H1 (cell line): ENCODE results near the gene IFIT1.
"Not testable (repeated sequence)": the region's sequence is repeated elsewhere in the genome, so short reads cannot be mapped to it uniquely, and the experiment has no call there.

Experiments
- CTCF ChIP-seq, 3 experiments: IDR thresholded peaks; 1 replicate in 2 of 3; 2 replicates in 1 of 3; pipeline versions ENCODE4 v1.5.1 to v1.6.1; 2011; ENCODE audit warnings: low read length in 3 of 3, mild to moderate bottlenecking in 3 of 3, inconsistent platforms in 2 of 3, low read depth in 1 of 3, moderate library complexity in 1 of 3; ENCODE audit not compliant: insufficient read depth in 1 of 3; ENCODE audit errors: control extremely low read depth in 1 of 3
- EZH2 ChIP-seq: fragments of 200-600 bp; sonication (generic); IDR thresholded peaks from 2 replicates; pipeline ENCODE4 v1.7.1; 2012; ENCODE audit warnings: low read depth, mild to moderate bottlenecking, moderate library complexity, low read length, inconsistent platforms; ENCODE audit not compliant: severe bottlenecking
- GTF2F1 ChIP-seq: IDR thresholded peaks from 2 replicates; pipeline ENCODE4 v1.6.1; 2012; ENCODE audit warnings: low read depth, low read length, improper control_type of control experiment, borderline replicate concordance
- HDAC2 ChIP-seq, 2 experiments: fragments of 300-600 bp in 1 of 2; sonication (generic) in 1 of 2; IDR thresholded peaks; 2 replicates each; pipeline ENCODE4 v1.6.1; 2011 to 2012; ENCODE audit warnings: low read depth in 2 of 2, low read length in 2 of 2, mild to moderate bottlenecking in 2 of 2, moderate library complexity in 2 of 2, borderline replicate concordance in 1 of 2, inconsistent platforms in 1 of 2
- POLR2A ChIP-seq, 2 experiments: IDR thresholded peaks; 1 replicate in 1 of 2; 2 replicates in 1 of 2; pipeline ENCODE4 v1.6.1; 2011; ENCODE audit warnings: low read depth in 2 of 2, low read length in 2 of 2, mild to moderate bottlenecking in 2 of 2; ENCODE audit errors: control extremely low read depth in 1 of 2
- SIN3A ChIP-seq, 2 experiments: IDR thresholded peaks in 1 of 2; conservative IDR thresholded peaks in 1 of 2; 2 replicates each; pipeline ENCODE4 v1.6.1; 2011 to 2012; ENCODE audit warnings: low read length in 2 of 2, improper control_type of control experiment in 1 of 2, low read depth in 1 of 2, mild to moderate bottlenecking in 1 of 2
- TAF1 ChIP-seq: IDR thresholded peaks from 2 replicates; pipeline ENCODE4 v1.6.1; 2011; ENCODE audit warnings: mild to moderate bottlenecking, low read depth, low read length
- ZNF274 ChIP-seq: IDR thresholded peaks from 2 replicates; pipeline ENCODE4 v1.7.0; 2012; ENCODE audit warnings: low read length, borderline replicate concordance; ENCODE audit errors: extremely low read depth

GRCh38 chr10:89410551-89410950 lies 18.1 kb downstream of the IFIT1 start:
- TF ChIP-seq POLR2A (IDR thresholded peaks at IDR 0.05; ENCODE audit: control extremely low read depth in 1 of 2, low read depth in 2 of 2, low read length in 2 of 2); EZH2; ZNF274; SIN3A (conservative IDR thresholded peaks at IDR 0.05 in 1 of 2, IDR thresholded peaks at IDR 0.05 in 1 of 2; ENCODE audit: low read depth in 1 of 2, low read length in 2 of 2); TAF1; GTF2F1; HDAC2 (IDR thresholded peaks at IDR 0.05; ENCODE audit: borderline replicate concordance in 1 of 2, low read depth in 2 of 2, low read length in 2 of 2); CTCF (IDR thresholded peaks at IDR 0.05; ENCODE audit: control extremely low read depth in 1 of 3, insufficient read depth in 1 of 3, low read depth in 1 of 3, low read length in 3 of 3): not testable (repeated sequence)
